Hepatocyte (in vitro differentiated cells): ENCODE data around the gene GOLPH3. TPM values are rescaled to one million over a fixed set of nuclear protein-coding genes. Genes with fewer than 3 reads are reported as not detected.
"Not testable (repeated sequence)": the region's sequence is repeated elsewhere in the genome, so short reads cannot be mapped to it uniquely, and the experiment has no call there.

Experiments
- DNase-seq: peaks from one replicate; pipeline ENCODE4 v3.0.0-alpha.2; 2016; ENCODE audit warnings: low spot score
- H2AFZ ChIP-seq: fragments of 200-600 bp; sonication (generic); 2 replicates; pipeline ENCODE4 v1.6.0; 2016; ENCODE audit warnings: antibody characterized with exemption, mild to moderate bottlenecking
- H3K27ac ChIP-seq: fragments of 200-600 bp; sonication (generic); 2 replicates; pipeline ENCODE4 v1.5.1; 2016; ENCODE audit warnings: mild to moderate bottlenecking
- H3K27me3 ChIP-seq: fragments of 200-600 bp; sonication (generic); 2 replicates; pipeline ENCODE4 v1.6.1; 2016
- H3K36me3 ChIP-seq: fragments of 200-600 bp; sonication (generic); replicated peaks from 2 replicates; pipeline ENCODE4 v1.5.1; 2016; ENCODE audit warnings: low read depth; ENCODE audit not compliant: insufficient read depth
- H3K4me1 ChIP-seq: fragments of 200-600 bp; sonication (generic); 2 replicates; pipeline ENCODE4 v1.5.1; 2016; ENCODE audit warnings: mild to moderate bottlenecking, moderate library complexity; ENCODE audit not compliant: insufficient read depth
- H3K4me2 ChIP-seq: fragments of 200-600 bp; sonication (generic); 2 replicates; pipeline ENCODE4 v1.6.0; 2016
- H3K4me3 ChIP-seq: fragments of 200-600 bp; sonication (generic); 2 replicates; pipeline ENCODE4 v1.5.1; 2016; ENCODE audit warnings: mild to moderate bottlenecking
- H3K79me2 ChIP-seq: fragments of 200-600 bp; sonication (generic); 2 replicates; pipeline ENCODE4 v1.6.0; 2017; ENCODE audit warnings: mild to moderate bottlenecking
- H3K9me2 ChIP-seq: fragments of 200-600 bp; sonication (generic); replicated peaks from 2 replicates; pipeline ENCODE4 v1.6.0; 2017; ENCODE audit warnings: mild to moderate bottlenecking; ENCODE audit not compliant: insufficient read depth
- H3K9me3 ChIP-seq: fragments of 200-600 bp; sonication (generic); 2 replicates; pipeline ENCODE4 v1.5.1; 2016; ENCODE audit warnings: low read depth, mild to moderate bottlenecking
- H4K20me1 ChIP-seq: fragments of 200-600 bp; sonication (generic); 2 replicates; pipeline ENCODE4 v1.6.0; 2016; ENCODE audit warnings: mild to moderate bottlenecking; ENCODE audit not compliant: insufficient read depth, poor library complexity, severe bottlenecking
- CTCF ChIP-seq: fragments of 200-600 bp; sonication (generic); IDR thresholded peaks from 2 replicates; pipeline ENCODE4 v1.5.1; 2016; ENCODE audit warnings: antibody characterized with exemption, mild to moderate bottlenecking; ENCODE audit not compliant: poor library complexity
- EZH2 ChIP-seq: fragments of 200-600 bp; sonication (generic); IDR thresholded peaks from 2 replicates; pipeline ENCODE4 v1.6.1; 2016; ENCODE audit warnings: antibody characterized with exemption, mild to moderate bottlenecking, borderline replicate concordance
- EZH2phosphoT487 ChIP-seq: fragments of 200-600 bp; sonication (generic); IDR thresholded peaks from one replicate; pipeline ENCODE4 v1.6.1; 2018; ENCODE audit warnings: antibody characterized with exemption, mild to moderate bottlenecking, low read depth, moderate library complexity; ENCODE audit not compliant: unreplicated experiment, severe bottlenecking
- WGBS: methylation state at CpG from one replicate; pipeline ENCODE4 v1.1.6; 2016; ENCODE audit warnings: low lambda C conversion rate; ENCODE audit errors: missing lambda C conversion rate; 5-methylcytosine and 5-hydroxymethylcytosine counted together
- polyA plus RNA-seq: library from polyadenylated mRNA; unstranded; fragments of >200 nt; fragmentation: Nextera tagmentation; extraction: Ambion mirVana; gene quantifications from 2 replicates; pipeline ENCODE4 v1.2.1, GENCODE V29; 2016
- total RNA-seq: library from RNA; depleted of rRNA; stranded (reverse); fragments of >200 nt; gene quantifications from 2 replicates; pipeline ENCODE4 v1.2.3, GENCODE V29; 2014

The GOLPH3 gene
- total and polyA plus RNA-seq, 2 experiments from 2014 or later: 115 to 145 TPM

DNA sequence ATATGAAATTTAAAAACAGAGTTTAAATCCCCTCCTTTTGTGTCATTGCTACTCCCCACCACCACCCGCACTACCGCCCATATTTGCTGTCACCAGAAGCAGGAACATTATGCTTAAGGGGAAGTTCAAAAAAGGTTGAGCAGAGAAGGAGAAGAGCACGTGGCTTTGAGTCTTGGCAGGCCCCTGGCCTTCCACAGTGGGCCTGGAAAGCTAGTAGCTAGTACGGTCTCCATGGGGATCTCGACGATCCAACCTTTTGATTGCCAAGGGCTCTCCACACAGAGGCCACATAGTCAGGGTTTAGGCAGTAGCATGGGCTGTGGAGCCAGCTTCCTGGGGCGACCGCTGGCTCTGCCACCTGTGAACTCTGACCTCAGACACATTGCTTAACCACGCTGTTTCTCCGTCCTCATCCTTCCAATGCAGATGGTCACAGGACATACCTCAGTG lies 90.1 kb downstream of the GOLPH3 start:
- Histone ChIP-seq H3K4me3 (no peak overlapping the region), H3K9me3 (no peaks in the 10 kb centered on the region), H3K79me2 (no peaks in the 10 kb centered on the region), H3K36me3 (no peaks in the 10 kb centered on the region), H3K27ac (no peak overlapping the region), H3K9me2 (no peaks in the 10 kb centered on the region), H3K27me3 (no peaks in the 10 kb centered on the region), H3K4me1 (no peaks in the 10 kb centered on the region), H3K4me2 (no peak overlapping the region), H2AFZ (no peak overlapping the region), H4K20me1 (no peaks in the 10 kb centered on the region)
- DNase-seq: no peak
- 88% methylated on average over 10 of the region's 10 CpGs for WGBS
- TF ChIP-seq EZH2: no peak
- no peak for TF ChIP-seq CTCF

DNA sequence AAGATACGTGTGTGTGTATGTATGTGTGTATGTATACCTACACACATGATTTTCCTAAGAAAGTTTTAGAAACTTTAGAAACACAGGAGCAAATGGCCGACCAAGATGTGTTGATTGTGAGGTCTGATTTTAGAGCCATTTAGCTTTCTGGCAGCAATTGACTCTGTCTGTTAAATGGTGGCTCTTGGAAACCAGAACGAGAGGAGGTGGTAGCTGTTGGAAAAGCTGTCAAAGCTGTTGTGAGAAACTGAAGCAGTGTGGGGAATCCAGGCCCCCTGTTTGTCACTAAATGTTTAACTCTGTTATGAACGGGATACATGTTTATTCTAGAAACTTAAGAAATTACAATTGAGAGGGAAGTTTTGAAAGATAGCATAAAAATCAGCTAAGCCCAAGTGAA lies 91.4 kb downstream of the GOLPH3 start:
- no peak overlapping the region for H3K4me3 ChIP-seq
- TF ChIP-seq EZH2 (no peak), CTCF (no peak), EZH2phosphoT487 (no peak)
- H4K20me1 ChIP-seq: no peaks in the 10 kb centered on the region
- no peak overlapping the region for H3K27ac ChIP-seq
- DNase-seq: no peak
- H3K27me3 ChIP-seq: no peaks in the 10 kb centered on the region
- WGBS: 81% methylated on average over 4 of the region's 4 CpGs
- no peaks in the 10 kb centered on the region for H3K9me3 ChIP-seq
- H3K4me1 ChIP-seq: no peaks in the 10 kb centered on the region
- no peaks in the 10 kb centered on the region for H3K9me2 ChIP-seq
- H2AFZ ChIP-seq: no peak overlapping the region
- H3K36me3 ChIP-seq: no peaks in the 10 kb centered on the region
- no peaks in the 10 kb centered on the region for H3K79me2 ChIP-seq
- no peak overlapping the region for H3K4me2 ChIP-seq

DNA sequence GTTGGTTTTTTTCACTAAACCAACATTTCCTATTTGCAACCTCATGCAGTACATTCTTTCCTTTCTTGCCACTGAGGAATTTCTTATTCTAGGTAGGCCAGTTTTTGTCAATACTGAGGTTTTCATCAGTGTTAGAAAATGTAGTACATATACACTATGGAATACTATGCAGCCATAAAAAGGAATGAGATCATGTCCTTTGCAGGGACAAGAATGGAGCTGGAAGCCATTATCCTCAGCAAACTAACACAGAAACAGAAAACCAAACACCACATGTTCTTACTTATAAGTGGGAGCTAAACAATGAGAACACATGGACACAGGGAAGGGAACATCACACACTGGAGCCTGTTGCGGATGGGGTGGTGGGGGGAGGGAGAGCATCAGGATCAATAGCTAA lies 93.6 kb downstream of the GOLPH3 start:
- not testable (repeated sequence) for H3K9me3 ChIP-seq, H2AFZ ChIP-seq, H3K4me1 ChIP-seq, H4K20me1 ChIP-seq, H3K36me3 ChIP-seq, H3K4me2 ChIP-seq, H3K27me3 ChIP-seq, DNase-seq, H3K27ac ChIP-seq, H3K79me2 ChIP-seq, H3K4me3 ChIP-seq, H3K9me2 ChIP-seq
- WGBS: 100% methylated on average over 1 of the region's 1 CpG

DNA sequence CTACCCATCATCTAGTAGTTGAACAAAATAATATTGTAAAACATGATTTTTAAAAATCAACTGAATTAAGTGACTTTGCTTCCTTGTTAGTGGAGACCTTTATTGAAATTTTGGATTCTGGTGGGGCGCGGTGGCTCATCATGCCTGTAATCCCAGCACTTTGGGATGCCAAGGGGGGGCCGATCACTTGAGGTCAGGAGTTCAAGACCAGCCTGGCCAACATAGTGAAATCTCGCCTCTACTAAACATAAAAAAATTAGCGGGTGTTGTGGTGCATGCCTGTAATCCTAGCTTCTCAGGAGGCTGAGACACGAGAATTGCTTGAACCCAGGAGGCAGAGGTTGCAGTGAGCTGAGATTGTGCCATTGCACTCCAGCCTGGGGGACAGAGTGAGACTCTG lies 95.3 kb downstream of the GOLPH3 start:
- H3K4me2 ChIP-seq, H3K27ac ChIP-seq, H3K9me2 ChIP-seq, H3K27me3 ChIP-seq, H3K4me3 ChIP-seq, DNase-seq, H3K79me2 ChIP-seq, H3K9me3 ChIP-seq, H3K36me3 ChIP-seq, H4K20me1 ChIP-seq, H3K4me1 ChIP-seq, H2AFZ ChIP-seq: not testable (repeated sequence)
- 92% methylated on average over 6 of the region's 6 CpGs for WGBS
